Neural cell (in vitro differentiated cells): ENCODE results near the gene TOR1AIP2.

ENCODE experiments used
- EZH2 ChIP-seq: fragments of 200-600, 300-800 bp; shearing (Covaris generic), sonication (generic); IDR thresholded peaks from 2 replicates; pipeline ENCODE4 v1.6.1; 2014; ENCODE audit warnings: antibody characterized with exemption, low read length, borderline replicate concordance, mild to moderate bottlenecking; ENCODE audit not compliant: insufficient read depth, poor library complexity, severe bottlenecking
- TAF1 ChIP-seq: IDR thresholded peaks from 2 replicates; pipeline ENCODE4 v1.6.1; 2012; ENCODE audit warnings: low read depth
- TF ChIP-seq, protein P1 (sequence below): fragments of 450-650 bp; IDR thresholded peaks from 2 replicates; pipeline ENCODE4 v1.5.1; 2014; ENCODE audit warnings: antibody characterized with exemption, mild to moderate bottlenecking, moderate library complexity; ENCODE audit not compliant: poor library complexity, severe bottlenecking
- TF ChIP-seq, protein P2 (sequence below): IDR thresholded peaks from 2 replicates; pipeline ENCODE4 v1.6.1; 2012; ENCODE audit warnings: borderline replicate concordance

DNA sequence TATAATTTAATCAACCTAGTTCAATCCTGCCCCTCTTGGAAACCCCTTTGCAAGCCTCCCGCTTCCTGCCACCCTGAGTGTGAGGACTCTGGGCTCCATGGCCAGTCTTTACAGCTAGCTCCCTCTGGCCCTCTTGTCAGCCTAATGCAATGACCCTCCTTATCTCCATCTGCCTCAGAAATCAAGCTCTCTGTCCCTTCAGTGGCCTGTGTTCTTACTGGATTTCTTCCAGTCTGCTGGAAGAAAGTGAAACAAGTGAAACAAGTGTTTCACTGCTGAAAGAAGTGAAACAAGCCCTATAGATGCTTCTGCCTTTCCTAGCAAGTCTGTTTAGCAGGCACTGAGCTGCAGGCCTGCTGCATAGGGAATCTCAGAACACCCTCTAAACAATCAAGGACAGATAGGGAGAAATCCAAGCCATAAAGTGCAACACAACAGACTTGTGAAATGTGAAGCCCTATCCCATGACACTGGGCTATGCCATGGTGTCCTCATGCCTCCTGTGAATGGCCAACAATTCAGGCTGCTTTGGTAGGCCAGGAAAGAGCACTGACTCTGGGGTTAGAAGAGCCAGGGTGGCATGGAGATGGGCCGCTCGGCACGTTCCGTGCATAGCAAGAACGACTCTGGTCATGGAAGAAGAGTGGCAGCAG is 78.6 kb downstream of the TOR1AIP2 start:
- no peak for TF ChIP-seq TAF1
- TF ChIP-seq, protein P1, sequence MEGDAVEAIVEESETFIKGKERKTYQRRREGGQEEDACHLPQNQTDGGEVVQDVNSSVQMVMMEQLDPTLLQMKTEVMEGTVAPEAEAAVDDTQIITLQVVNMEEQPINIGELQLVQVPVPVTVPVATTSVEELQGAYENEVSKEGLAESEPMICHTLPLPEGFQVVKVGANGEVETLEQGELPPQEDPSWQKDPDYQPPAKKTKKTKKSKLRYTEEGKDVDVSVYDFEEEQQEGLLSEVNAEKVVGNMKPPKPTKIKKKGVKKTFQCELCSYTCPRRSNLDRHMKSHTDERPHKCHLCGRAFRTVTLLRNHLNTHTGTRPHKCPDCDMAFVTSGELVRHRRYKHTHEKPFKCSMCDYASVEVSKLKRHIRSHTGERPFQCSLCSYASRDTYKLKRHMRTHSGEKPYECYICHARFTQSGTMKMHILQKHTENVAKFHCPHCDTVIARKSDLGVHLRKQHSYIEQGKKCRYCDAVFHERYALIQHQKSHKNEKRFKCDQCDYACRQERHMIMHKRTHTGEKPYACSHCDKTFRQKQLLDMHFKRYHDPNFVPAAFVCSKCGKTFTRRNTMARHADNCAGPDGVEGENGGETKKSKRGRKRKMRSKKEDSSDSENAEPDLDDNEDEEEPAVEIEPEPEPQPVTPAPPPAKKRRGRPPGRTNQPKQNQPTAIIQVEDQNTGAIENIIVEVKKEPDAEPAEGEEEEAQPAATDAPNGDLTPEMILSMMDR: no peak
- TF ChIP-seq EZH2: no peak
- TF ChIP-seq, protein P2, sequence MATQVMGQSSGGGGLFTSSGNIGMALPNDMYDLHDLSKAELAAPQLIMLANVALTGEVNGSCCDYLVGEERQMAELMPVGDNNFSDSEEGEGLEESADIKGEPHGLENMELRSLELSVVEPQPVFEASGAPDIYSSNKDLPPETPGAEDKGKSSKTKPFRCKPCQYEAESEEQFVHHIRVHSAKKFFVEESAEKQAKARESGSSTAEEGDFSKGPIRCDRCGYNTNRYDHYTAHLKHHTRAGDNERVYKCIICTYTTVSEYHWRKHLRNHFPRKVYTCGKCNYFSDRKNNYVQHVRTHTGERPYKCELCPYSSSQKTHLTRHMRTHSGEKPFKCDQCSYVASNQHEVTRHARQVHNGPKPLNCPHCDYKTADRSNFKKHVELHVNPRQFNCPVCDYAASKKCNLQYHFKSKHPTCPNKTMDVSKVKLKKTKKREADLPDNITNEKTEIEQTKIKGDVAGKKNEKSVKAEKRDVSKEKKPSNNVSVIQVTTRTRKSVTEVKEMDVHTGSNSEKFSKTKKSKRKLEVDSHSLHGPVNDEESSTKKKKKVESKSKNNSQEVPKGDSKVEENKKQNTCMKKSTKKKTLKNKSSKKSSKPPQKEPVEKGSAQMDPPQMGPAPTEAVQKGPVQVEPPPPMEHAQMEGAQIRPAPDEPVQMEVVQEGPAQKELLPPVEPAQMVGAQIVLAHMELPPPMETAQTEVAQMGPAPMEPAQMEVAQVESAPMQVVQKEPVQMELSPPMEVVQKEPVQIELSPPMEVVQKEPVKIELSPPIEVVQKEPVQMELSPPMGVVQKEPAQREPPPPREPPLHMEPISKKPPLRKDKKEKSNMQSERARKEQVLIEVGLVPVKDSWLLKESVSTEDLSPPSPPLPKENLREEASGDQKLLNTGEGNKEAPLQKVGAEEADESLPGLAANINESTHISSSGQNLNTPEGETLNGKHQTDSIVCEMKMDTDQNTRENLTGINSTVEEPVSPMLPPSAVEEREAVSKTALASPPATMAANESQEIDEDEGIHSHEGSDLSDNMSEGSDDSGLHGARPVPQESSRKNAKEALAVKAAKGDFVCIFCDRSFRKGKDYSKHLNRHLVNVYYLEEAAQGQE: no peak
